ENCODE data around the gene LRIG1.

Gene LRIG1

GRCh38 chr3:66500576-66501482 lies at the start of gene LRIG1:
Gene LRIG1 (minus strand): TSS chr3:66501022. CDS start chr3:66500407, 615 bp downstream.
- peaks cover 2% of the 10 kb centered on the region for H3K27me3 Mint-ChIP-seq
- H3K4me3 Mint-ChIP-seq: peak within 1 kb of the TSS; percentile 92
- no peaks in the 10 kb centered on the region for H3K36me3 Mint-ChIP-seq
- H3K27ac Mint-ChIP-seq: peak within 1 kb of the TSS; percentile 86
- no peaks in the 10 kb centered on the region for H3K9me3 Mint-ChIP-seq (ENCODE audit: low read depth)
- H3K4me1 Mint-ChIP-seq (ENCODE audit: low read depth): peaks cover 52% of the 10 kb centered on the region

- Mint-ChIP-seq H3K27ac (no peak overlapping the region), H3K27me3 (no peaks in the 10 kb centered on the region), H3K36me3 (no peaks in the 10 kb centered on the region), H3K4me1 (ENCODE audit: low read depth) (no peaks in the 10 kb centered on the region), H3K9me3 (ENCODE audit: low read depth) (no peaks in the 10 kb centered on the region), H3K4me3 (no peak overlapping the region)
These were observed 44.0 kb upstream of the LRIG1 start for GRCh38 chr3:66544619-66545429.

- Mint-ChIP-seq H3K27ac (no peak overlapping the region), H3K4me3 (no peak overlapping the region), H3K36me3 (no peaks in the 10 kb centered on the region), H3K9me3 (ENCODE audit: low read depth) (no peaks in the 10 kb centered on the region), H3K27me3 (no peaks in the 10 kb centered on the region), H3K4me1 (ENCODE audit: low read depth) (no peaks in the 10 kb centered on the region)
These were observed 41.3 kb upstream of the LRIG1 start for GRCh38 chr3:66542153-66542552.

GRCh38 chr3:66539466-66539989 lies 38.7 kb upstream of the LRIG1 start:
- no peak overlapping the region for H3K27ac Mint-ChIP-seq

GRCh38 chr3:66538390-66538789 lies 37.6 kb upstream of the LRIG1 start:
- H3K27ac Mint-ChIP-seq: no peak overlapping the region
- H3K4me3 Mint-ChIP-seq: no peak overlapping the region
- H3K4me1 Mint-ChIP-seq (ENCODE audit: low read depth): no peaks in the 10 kb centered on the region
- H3K36me3 Mint-ChIP-seq: no peaks in the 10 kb centered on the region
- no peaks in the 10 kb centered on the region for H3K9me3 Mint-ChIP-seq (ENCODE audit: low read depth)
- H3K27me3 Mint-ChIP-seq: no peaks in the 10 kb centered on the region

More at GRCh38 chr3:66539466-66539989, 38.7 kb upstream of the LRIG1 start:
- Mint-ChIP-seq H3K9me3 (ENCODE audit: low read depth) (no peaks in the 10 kb centered on the region), H3K4me1 (ENCODE audit: low read depth) (no peaks in the 10 kb centered on the region), H3K27me3 (no peaks in the 10 kb centered on the region), H3K4me3 (no peak overlapping the region), H3K36me3 (no peaks in the 10 kb centered on the region)

GRCh38 chr3:66537735-66538134 lies 36.9 kb upstream of the LRIG1 start:
- Mint-ChIP-seq H3K27ac (no peak overlapping the region), H3K9me3 (ENCODE audit: low read depth) (no peaks in the 10 kb centered on the region), H3K4me3 (no peak overlapping the region), H3K4me1 (ENCODE audit: low read depth) (no peaks in the 10 kb centered on the region), H3K27me3 (no peaks in the 10 kb centered on the region), H3K36me3 (no peaks in the 10 kb centered on the region)

- Mint-ChIP-seq H3K27ac (no peak overlapping the region), H3K27me3 (no peaks in the 10 kb centered on the region), H3K4me1 (ENCODE audit: low read depth) (no peaks in the 10 kb centered on the region)
These were observed 36.0 kb upstream of the LRIG1 start for GRCh38 chr3:66536791-66537190.

DNA sequence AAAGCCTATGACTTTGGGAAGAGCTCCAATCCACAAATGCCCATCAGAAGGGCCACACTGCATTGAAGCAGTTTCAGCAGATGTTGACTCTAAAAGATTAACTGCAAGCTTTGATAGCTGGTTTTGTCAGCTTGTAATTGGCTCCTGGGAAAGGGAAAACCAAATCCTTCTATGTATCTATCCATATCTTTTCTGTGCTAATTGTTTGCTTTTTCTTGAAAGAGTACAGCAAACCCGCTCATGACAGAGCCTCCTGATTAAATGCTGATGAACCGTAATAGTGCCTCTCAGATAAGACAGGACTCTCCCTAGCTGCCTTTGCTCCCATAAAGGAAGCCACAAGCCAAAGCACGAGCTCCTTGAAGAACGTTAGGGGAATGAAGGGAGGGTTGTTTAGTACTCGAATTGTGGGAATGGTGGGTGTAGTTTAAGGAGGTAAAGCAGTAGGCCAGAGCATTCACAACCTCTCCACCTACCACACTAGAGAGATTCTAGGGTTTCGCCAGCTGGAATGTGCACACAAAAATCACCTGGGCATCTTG lies 33.6 kb upstream of the LRIG1 start:
- H3K27me3 Mint-ChIP-seq: no peaks in the 10 kb centered on the region
- H3K4me3 Mint-ChIP-seq: no peak overlapping the region
- H3K36me3 Mint-ChIP-seq: no peaks in the 10 kb centered on the region
- H3K4me1 Mint-ChIP-seq (ENCODE audit: low read depth): no peaks in the 10 kb centered on the region
- no peak overlapping the region for H3K27ac Mint-ChIP-seq
- no peaks in the 10 kb centered on the region for H3K9me3 Mint-ChIP-seq (ENCODE audit: low read depth)

More at GRCh38 chr3:66536791-66537190, 36.0 kb upstream of the LRIG1 start:
- no peak overlapping the region for H3K4me3 Mint-ChIP-seq
- no peaks in the 10 kb centered on the region for H3K9me3 Mint-ChIP-seq (ENCODE audit: low read depth)
- no peaks in the 10 kb centered on the region for H3K36me3 Mint-ChIP-seq

DNA sequence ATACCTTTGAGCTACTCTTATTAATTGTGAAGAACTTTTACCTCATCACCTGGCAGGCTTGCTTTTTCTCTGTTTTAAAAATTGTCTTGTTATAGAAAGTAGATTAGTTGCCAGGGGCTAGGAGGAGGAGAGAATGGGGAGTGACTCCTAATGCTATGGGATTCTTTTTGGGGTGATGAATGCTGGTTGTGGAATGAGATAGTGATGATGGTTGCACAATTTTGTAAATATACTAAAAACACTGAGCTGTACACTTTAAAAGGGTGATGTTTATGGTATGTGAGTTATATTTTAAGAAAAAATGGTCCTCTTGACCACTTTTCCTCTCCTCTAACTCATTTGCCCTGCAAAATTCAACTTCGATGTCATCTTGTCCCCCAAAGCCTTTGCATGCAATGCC lies 31.8 kb upstream of the LRIG1 start:
- H3K4me1 Mint-ChIP-seq (ENCODE audit: low read depth): no peaks in the 10 kb centered on the region
- no peak overlapping the region for H3K4me3 Mint-ChIP-seq
- no peak overlapping the region for H3K27ac Mint-ChIP-seq
- H3K36me3 Mint-ChIP-seq: no peaks in the 10 kb centered on the region
- H3K27me3 Mint-ChIP-seq: no peaks in the 10 kb centered on the region
- H3K9me3 Mint-ChIP-seq (ENCODE audit: low read depth): no peaks in the 10 kb centered on the region

GRCh38 chr3:66532160-66532587 lies 31.4 kb upstream of the LRIG1 start:
- H3K27ac Mint-ChIP-seq: no peak overlapping the region
- H3K4me1 Mint-ChIP-seq (ENCODE audit: low read depth): no peaks in the 10 kb centered on the region
- H3K9me3 Mint-ChIP-seq (ENCODE audit: low read depth): no peaks in the 10 kb centered on the region
- H3K36me3 Mint-ChIP-seq: no peaks in the 10 kb centered on the region
- H3K4me3 Mint-ChIP-seq: no peak overlapping the region
- no peaks in the 10 kb centered on the region for H3K27me3 Mint-ChIP-seq

DNA sequence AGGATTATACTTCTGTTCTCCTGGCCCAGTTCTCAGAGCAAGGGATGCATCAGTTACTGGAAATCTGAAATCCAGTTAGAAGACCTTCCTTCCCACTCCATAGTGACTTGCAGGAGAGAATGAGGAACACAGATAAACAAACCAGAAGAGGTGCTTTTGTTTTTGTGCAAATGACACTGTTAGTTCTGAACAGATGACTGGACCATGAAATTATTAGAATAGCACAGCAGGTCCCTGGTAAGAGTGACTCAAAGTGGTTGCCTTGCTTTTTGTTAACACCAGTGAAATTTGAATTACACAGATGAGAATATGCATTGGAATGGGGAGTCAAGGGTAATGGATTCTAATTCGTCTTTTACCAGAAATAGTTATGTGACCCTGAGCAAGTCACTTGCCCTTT lies 30.4 kb upstream of the LRIG1 start:
- H3K4me1 Mint-ChIP-seq (ENCODE audit: low read depth): no peaks in the 10 kb centered on the region
- H3K4me3 Mint-ChIP-seq: no peak overlapping the region
- H3K9me3 Mint-ChIP-seq (ENCODE audit: low read depth): no peaks in the 10 kb centered on the region
- no peaks in the 10 kb centered on the region for H3K27me3 Mint-ChIP-seq
- H3K36me3 Mint-ChIP-seq: no peaks in the 10 kb centered on the region
- H3K27ac Mint-ChIP-seq: no peak overlapping the region

GRCh38 chr3:66527246-66527645 lies 26.4 kb upstream of the LRIG1 start:
- no peaks in the 10 kb centered on the region for H3K36me3 Mint-ChIP-seq
- no peak overlapping the region for H3K4me3 Mint-ChIP-seq
- peaks cover 5% of the 10 kb centered on the region for H3K4me1 Mint-ChIP-seq (ENCODE audit: low read depth)
- H3K27ac Mint-ChIP-seq: no peak overlapping the region
- H3K9me3 Mint-ChIP-seq (ENCODE audit: low read depth): no peaks in the 10 kb centered on the region
- H3K27me3 Mint-ChIP-seq: peaks cover 7% of the 10 kb centered on the region

GRCh38 chr3:66525771-66526170 lies 24.9 kb upstream of the LRIG1 start:
- Mint-ChIP-seq H3K9me3 (ENCODE audit: low read depth) (no peaks in the 10 kb centered on the region), H3K27ac (no peak overlapping the region), H3K36me3 (no peaks in the 10 kb centered on the region), H3K4me3 (no peak overlapping the region), H3K27me3 (peaks cover 7% of the 10 kb centered on the region), H3K4me1 (ENCODE audit: low read depth) (peaks cover 5% of the 10 kb centered on the region)

DNA sequence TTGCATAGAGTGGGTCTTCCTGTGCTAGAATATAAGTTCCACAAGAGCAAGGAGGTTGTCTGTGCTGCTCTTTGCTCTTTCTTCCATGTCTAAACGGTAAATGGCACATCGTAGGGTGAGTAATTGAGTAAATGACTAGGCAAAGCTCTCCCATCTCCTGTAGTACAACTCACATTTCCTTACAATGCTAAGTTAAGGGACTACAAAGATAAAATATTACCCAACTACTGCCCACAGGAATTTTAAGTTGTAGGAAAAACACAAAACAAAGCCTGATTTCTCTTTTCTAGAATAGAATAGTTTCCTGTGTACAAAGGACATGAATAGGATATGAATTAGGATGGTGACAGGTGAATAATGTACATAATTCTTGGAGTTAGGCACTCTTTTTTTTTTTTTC lies 19.9 kb upstream of the LRIG1 start:
- no peak overlapping the region for H3K27ac Mint-ChIP-seq
- H3K36me3 Mint-ChIP-seq: no peaks in the 10 kb centered on the region
- H3K27me3 Mint-ChIP-seq: peaks cover 10% of the 10 kb centered on the region
- H3K9me3 Mint-ChIP-seq (ENCODE audit: low read depth): no peaks in the 10 kb centered on the region
- H3K4me1 Mint-ChIP-seq (ENCODE audit: low read depth): peaks cover 5% of the 10 kb centered on the region
- H3K4me3 Mint-ChIP-seq: no peak overlapping the region

DNA sequence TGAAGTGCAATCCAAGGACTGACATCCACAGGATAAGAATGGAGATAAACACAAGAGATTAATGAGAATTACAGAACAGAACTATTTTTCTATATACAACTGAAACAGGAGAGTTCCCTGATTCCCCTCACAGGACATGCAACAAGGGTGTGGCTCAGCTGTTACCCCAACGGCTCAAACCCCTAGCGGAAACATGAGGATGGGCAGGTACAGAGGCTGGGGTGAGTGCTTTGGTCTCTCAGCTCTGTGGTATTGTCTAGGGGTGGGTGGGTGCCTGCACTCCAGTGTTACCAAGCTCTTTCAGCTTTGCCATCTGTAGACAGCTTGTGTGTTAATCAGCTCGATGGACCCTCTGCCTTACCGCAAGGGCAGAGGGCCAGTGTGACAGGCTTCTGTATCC lies 17.8 kb upstream of the LRIG1 start:
- H3K9me3 Mint-ChIP-seq (ENCODE audit: low read depth): no peaks in the 10 kb centered on the region
- H3K36me3 Mint-ChIP-seq: no peaks in the 10 kb centered on the region
- H3K27me3 Mint-ChIP-seq: peaks cover 7% of the 10 kb centered on the region
- no peak overlapping the region for H3K4me3 Mint-ChIP-seq
- no peaks in the 10 kb centered on the region for H3K4me1 Mint-ChIP-seq (ENCODE audit: low read depth)
- no peak overlapping the region for H3K27ac Mint-ChIP-seq

Data from activated naive CD8-positive, alpha-beta T cell (primary cell).